NOMO-1 treated with dmso at 0.1 percent for 144 hours (cell line): ENCODE data around the gene RALGPS1.

ENCODE experiments used
- DNase-seq: peaks from one replicate; lab custom pipeline; 2025; ENCODE audit not compliant: unreplicated experiment; lab: John Stamatoyannopoulos, UW

Gene RALGPS1

DNA sequence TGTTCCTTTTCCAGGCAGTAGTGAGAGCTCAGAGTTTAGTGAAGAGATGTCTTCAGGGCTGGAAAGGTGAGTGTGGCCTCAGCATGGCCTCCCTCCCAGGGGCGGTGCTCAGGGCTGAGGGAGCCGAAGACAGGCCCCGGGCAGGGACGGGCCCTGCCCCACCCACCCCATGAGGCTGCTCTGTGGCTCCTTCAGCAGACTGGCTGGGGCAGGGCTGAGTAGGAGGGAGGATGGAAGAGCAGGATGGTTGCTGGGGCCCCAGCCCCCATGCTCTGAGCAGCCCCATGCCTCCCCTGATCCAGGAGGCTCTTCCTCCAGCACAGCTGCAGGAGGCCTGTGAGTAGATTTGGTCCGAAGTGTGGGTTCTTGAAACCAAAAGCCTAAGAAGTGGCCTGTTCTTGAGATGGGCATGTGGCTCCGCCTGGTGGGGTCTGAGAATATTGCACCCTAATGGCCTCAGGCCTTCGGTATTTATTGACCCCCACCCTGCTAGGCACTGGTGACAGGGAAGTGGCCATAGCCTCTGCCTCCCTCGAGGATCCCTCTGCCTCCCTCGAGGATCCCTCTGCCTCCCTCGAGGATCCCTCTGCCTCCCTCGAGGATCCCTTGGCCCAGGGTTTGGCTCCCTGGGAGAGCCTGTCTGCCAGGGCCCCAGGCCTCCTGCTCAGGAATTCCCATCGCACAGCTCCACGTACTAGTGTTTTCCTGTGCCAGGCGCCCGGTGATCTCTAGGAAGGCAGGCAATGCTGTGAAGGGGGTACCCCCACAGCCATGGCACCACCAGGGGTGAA is 284.6 kb downstream of the RALGPS1 start:
- peak; percentile 61 for DNase-seq

DNA sequence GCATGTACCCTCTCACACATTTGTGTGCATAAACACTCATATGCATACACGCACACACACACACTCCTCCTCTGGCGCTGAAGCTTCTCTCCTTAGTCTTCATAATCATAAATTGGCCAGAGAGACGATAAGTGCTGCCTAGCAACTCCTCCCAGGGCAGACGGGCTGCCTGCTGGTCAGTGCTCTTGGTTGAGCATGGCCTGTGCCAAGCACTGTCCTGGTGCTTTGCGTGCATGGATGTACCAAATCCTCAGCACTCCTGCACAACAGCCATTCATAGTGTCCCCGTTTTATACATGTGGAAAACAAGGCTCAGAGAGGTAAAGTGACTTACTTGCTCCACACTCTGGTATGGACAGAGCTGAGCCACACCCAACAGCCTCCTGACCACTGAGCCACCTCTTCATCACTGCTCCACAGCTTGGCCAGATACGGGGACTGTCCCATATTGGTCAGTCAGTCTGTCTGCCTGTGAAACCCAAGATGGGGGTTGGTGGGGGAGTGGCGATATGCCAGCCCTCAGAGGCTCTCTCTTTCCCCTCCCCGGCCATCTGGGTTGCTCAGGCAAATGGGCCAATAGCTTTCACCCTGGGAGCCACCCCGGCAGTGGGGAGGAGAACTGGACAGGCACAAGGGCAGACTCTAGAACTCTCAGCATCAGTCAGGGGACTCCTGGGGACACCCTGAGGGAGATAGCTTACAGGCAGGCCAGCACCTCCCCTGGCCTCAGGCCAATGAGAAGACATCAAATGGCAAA is 285.7 kb downstream of the RALGPS1 start:
- DNase-seq = no peak

DNA sequence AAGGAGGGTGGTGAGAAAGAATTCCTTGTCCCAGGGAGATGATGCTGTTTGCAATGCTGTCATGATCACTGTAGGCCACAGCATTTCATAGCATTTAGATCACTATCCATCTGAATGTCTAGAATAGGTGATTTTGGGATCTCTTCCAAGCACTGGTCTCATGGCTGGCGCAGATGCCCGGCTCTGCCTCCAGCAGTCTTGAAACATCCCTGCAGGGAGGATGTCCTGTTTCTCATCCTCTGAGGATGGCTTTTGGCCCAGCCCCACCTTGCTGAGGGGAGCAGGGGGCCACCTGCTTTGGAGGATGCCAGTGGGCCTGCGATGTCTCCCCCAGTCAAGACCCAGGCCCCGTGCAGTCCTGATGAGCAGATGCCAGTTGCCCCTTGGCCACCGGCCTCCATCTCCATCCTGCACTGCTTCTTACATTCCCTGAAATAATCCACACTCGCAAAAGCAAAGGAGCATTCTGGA is 286.5 kb downstream of the RALGPS1 start:
- no peak for DNase-seq

DNA sequence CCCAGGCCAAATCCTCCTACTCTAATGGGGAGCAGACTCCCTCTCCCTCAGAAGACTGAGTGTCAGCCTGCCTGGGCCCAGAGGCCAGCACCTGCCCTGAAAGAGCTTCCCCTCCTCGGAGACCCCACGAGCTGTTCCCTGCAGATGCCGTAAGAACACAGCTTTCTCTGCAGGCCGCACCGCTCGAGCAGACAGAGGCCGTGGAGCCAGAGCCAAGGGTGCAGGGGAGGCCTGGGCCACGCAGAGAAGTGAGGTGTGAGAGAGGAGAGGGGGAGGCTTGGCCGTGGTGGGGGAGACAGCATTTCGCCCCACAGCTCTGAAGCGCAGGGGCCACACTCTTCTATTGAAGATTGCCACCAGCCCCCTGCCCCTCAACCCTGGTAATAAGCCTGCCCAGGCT is 287.1 kb downstream of the RALGPS1 start:
- DNase-seq = no peak

DNA sequence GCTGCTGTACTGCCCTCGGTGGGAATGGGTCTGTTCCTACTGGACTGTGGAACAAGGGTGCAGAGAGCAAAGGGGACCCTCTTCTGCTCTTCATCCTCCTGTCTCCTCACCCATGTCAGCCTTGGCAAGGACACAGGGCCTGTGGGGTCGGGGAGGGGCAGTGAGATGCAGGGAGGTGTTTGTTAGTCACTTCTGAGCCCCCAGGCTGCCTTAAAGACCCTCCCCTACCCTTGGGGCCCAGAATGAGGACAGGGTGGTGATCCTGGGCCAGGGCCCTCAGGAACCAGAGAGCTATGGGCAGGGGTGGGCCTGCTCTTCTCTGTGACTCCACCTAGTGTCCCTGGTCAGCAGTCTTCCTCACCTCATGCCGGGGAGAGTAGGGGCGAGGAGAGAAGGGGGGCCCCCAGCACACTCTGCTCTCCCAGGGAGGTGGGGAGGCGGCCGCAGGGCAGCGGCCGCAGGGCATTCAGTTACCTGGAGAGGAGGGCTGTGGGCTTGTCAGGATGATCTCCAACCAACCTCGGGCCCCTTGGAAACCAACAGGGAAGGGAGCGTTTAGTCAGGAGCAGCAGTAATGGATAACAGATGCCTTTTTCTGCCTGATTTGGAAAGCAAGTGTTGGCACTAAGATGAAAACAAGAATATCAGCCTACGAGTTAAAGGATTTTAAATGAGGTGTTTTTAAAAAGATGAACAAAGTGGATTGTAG is 288.0 kb downstream of the RALGPS1 start:
- no peak for DNase-seq

DNA sequence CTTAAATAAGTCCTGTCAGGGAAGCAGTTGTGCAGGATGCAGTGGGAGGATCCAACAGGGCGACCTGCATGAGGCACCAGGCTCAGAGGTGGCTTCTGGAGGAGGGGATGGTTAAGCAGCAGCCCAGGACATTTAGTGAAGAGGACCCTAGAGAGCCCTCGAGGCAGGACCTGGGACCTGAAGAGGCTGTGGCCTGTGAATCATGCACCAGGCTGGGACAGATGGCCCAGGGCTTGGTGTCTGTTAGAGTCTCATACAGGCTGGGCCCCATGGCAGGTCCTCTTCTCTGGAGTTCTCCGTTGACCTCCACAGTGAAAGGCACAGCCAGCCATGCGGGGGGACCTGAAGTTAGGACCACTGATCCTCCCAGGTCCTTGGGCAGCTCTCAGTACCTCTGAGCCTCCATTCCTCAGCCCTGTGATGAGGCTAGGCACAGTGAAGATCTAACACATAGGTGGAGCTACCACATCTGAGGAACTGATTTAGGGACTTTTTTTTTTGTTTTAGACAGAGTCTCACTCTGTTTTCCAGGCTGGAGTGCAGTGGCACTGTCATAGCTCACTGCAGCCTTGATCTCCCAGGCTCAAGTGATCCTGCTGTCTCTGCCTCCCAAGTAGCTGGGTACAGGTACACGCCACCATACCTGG is 289.2 kb downstream of the RALGPS1 start:
- no peak for DNase-seq

DNA sequence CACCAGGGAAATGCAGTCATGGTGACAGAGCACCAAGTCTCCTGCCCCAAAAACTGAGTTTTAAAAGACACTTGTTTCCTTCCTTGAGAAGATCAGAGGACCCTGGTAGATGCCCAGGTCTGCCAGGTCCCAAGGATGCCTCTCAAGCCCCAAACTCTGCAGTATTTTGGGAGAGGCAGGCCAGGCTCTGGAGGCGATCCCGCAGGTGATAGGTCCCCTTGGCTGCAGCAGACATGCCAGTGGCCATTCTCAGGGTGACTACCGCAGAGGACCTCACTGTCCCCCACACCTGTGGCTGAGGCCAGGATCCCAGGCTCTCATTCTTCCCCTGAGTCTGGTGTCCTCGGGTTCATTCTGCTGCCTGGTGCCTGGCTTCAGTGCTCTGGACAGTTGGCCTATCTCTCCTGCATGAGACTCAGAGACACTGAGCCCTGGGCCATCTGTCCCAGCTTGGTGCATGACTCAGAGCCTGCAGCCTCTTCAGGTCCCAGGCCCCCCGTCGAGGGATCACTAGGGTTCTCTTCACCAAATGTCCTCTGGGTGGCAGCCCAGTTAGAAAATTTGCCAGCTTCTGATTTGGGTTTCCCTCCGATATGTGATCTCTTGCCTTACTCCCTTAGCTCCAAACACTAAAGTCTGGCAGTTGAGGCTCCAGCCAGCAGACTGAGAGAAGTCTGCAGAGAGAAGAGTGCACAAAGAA is 290.3 kb downstream of the RALGPS1 start:
- no peak for DNase-seq

DNA sequence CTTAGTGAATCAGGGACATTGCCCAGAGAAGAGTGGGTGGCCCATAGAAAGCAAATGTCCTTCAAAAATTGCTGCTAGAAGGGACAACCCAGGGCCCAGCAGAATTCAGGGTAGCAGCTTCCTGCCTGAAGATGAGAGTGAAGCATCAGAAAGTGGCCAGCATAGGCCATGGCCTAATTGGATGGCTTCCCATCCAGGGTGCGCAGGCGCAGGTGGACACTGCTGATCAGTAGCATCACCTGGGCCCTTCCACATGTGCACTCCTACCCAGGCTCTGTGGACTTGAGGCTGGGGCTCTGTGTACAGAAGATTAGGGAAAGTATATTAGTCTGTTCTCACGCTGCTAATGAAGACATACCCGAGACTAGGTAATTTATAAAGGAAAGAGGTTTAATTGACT is 291.4 kb downstream of the RALGPS1 start:
- DNase-seq = no peak

DNA sequence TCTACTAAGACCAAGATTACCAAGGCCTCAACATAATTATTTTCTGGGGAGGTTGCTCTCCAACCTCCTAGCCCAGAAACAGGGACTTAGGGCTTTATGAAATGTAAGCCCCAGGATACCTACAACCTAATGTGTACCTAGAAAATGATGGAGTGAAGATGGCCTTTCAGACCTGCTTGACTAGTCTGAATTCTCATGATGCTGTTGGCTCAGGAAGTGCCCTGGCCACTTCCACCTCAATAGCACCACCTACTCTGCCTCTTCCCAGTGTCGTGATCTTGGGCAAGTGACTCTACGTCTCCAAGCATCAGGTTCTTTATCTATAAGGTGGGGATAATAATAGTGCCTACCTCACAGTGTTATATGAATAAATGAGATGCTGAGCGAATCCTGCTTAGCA is 292.1 kb downstream of the RALGPS1 start:
- no peak for DNase-seq

DNA sequence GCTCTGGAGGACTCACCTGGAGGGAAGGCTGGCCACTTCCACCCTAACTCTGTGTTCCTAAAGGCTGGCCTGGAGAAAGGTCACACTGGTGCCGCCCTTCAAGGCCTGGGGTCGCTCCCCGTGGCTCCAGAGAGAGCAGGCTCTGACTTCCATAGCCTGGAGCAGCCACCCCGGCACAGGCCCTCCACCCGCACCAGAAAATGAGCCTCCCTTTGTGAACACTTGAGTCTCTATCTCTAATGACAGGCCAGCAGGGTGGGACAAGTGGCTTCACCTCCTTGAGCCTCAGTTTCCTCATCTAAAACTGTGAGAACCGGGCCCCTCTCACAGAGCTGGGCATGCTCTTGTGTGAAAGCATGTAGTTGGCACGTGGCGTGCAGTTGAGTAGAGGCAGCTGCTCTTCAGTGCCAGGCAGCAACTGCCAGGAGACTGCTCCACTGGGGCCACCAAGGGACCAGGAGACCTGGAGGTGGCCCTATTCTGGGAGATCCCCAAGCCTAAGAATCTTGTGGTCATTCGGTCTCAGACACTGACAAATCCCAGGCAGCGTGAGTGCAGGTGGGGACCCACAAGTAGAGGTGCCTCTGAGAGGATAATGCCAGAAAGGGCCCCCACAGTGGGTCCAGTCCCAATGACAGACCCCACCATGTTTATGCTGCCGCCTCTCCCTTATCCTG is 293.3 kb downstream of the RALGPS1 start:
- no peak for DNase-seq

DNA sequence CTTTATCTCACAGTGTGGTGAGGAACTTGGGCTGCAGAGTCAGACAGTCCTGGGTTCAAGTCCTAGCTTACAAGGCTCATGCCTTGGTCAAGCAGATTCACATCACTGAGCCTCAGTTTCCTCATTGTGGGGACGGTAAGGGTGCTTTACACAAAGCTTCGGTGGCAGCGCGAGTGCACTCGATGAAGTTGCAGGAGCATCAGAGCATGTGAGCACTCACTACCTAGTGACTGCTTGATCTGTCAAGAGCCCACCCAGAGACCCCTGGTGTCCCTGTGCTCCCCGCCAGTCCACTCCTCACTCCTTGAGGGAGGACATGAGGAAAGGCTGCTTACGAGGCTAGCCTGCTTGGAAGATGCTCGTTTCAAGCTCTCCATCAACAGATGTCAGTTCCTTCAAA is 293.8 kb downstream of the RALGPS1 start:
- no peak for DNase-seq

DNA sequence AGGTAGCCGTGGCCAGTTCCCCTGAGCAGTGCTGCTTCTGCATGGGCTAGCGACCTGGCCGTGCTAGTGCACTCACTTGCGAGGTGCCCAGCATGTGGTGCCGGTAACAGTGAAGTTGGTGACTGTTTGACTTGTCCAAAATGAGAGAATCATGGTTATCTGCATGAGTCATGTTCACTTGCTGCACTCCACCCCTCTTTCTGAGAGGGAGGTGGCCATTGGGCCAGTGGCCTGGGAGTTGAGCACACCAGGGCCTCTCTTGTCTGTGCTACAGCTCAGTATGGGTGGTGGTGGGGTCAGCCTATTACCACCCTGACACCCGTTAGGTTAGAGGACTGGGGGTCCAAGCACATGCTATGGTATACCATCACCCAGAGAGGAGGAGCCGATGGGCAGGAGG is 294.6 kb downstream of the RALGPS1 start:
- no peak for DNase-seq

DNA sequence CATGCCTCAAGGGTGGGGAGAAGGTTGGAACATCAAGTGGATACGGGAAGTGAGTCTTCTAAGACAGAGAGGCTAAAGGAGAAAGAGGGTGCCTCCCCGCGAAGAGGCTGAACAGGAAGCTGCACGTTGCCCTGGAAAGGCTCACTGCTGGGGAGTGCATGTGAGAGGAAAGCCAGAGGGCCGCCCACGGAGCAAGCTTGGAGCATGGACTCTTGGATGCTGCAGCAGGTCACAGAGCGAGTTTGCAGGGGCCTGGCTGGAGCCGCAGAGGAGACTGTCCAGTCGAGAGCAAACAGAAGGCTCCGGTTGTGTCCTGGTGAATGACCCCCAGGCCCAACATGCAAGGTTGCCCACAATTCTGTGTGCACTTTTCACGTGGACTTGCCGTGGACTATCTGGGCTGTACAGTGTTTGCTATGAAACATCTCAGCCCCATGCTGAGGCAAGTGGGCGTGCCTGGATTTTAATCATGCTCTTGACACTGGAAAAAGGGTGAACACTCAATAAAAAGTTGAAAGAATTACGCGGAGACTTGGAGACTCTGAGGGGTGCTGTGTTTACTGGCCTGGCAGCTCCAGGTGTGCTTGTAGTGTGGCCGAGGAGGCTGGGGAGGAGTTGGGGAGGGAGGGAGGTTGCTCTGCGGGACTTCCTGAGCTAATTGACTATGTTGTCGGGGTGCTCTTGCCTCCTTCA is 295.5 kb downstream of the RALGPS1 start:
- DNase-seq = no peak

DNA sequence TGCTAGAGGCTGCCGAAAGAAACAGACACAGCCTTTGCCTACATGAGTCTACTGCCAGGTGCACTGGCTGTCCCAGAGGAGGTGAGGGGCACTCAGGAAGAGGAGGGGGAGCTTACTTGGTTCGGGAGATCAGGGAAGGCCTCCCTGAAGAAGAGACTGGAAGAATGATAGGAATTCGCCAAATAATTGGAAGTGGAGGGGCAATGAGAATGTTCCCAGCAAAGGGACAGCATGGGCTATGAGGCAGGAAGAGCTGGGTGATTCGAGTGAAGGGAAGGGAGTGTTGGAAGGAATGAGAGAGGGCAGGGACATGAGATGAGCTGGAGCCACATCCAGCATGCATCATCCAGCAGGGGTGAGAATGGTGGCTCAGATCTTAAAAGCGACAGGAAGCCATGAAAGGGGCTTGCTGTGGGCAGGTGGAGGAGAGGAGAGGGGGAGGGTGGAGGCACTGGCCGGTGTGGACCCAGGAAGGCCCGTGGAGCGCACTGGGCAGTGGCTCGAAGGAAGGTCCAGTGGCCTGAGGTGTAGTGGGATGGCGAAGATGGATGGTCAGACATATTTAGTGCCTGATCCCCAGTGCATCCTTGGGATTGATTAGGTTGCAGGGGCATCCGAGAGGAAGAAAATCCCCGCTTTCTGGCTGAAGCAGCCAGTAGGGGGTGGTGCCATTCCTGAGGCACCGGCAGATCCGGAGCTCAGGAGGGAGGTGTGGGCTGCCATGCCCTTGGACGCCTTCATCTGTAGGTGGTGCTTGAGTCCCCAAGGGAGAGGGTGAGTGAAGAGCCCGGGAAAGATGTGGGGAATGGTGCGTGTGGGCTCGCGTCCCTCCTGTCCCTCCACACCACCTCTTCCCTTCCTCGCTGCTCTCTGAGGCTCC is 296.5 kb downstream of the RALGPS1 start:
- DNase-seq = no peak

DNA sequence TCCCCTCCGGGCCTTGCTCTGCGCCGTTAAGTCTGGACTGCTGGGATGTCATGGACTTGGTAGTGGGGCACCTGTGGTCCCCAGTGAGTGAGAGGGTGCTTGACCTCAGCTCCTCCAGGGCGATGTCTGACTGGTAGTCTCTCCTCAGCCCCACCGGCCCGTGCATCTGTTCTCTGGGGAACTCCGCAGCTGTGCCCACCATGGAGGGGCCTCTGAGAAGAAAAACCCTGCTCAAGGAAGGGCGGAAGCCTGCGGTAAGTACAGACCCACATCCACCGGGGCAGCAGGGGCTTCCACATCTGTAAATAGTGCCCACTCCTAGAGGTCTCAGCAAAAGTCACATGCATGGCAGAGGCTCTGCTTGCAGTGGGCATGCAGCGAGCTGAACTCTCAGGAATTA is 297.4 kb downstream of the RALGPS1 start:
- no peak for DNase-seq

DNA sequence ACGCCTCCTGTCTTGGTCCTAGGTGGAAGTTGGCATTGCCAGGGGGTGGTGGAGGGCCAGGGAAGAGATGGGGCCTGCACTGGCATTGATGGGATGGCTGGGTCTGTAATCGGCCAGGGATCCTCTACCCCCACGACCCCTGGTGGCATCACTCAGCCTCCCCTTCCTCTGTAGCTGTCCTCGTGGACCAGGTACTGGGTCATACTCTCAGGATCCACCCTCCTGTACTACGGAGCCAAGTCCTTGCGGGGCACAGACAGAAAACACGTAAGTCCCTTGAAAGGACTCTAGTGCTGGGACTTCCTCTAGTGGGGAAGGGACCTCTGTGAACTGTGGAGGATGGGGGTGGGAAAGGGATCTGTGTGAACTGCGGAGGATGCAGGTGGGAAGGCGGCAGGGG is 297.9 kb downstream of the RALGPS1 start:
- no peak for DNase-seq

DNA sequence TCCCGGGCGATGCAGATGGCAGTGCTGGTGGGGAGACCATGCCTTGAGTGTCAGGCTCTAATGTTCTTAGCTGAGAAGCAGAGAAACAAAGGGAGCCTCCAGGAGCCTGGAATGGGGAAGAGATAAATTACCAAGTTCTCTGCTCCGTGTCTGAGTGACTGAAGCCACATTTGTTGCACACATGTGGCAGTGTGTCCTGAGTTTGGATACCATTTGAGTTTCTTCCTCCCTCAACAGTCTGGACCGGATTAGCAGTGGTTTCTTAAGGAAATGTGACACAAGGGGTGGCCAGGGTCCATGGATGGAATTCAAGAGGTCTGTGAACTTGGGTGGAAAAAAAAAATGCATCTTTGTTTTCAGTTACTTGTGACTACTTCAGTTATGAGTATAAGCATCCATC is 299.3 kb downstream of the RALGPS1 start:
- no peak for DNase-seq

DNA sequence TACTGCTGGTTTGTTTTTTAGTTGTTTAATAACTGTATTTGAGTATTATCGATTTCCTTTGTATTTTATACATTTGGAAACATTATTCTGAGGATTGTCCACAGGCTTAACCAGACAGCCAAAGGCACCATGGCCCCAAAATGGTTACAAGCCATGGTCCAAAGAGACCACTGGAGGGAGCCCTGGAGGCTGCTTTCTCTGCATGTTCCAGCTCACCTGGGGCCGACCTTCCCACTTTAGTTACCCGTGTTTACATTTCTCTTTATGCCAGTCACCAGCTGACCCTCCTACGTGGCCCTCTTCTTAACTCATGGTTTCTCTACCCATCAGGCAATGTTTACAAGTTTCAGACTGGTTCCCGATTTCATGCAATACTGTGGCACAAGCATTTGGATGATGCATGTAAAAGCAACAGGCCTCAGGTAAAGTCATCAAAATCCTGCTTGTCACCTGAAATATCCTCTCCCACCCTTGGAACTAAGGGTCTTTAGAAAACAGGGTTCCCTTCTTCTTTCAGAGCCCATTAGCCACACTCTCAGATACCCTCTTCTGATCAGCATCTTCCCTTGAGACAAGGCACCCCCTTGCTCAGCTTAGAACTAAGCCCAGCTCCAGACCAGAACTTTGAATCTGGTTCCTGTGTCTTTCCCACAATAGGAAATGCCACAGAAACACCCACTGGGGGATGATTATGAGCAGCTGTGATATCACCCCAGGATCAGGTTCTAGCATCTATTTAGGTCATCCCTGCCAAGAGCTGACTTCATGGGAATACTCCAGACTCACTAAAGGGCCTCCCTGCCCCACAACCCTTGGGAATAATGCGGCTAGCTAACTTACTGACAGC is 300.1 kb downstream of the RALGPS1 start:
- DNase-seq = peak; percentile 4
